ENCODE results near the gene ATP6V1B1.

ATP6V1B1 gene

GRCh38 chr2:70977605-70978205 is 42.0 kb downstream of the ATP6V1B1 start:
- DNase-seq, result no peak

GRCh38 chr2:70978341-70979179 is 42.9 kb downstream of the ATP6V1B1 start, which contains the start of gene ANKRD53:
Gene ANKRD53 (plus strand): TSS chr2:70978630. CDS start chr2:70978646, 16 bp downstream.
- DNase-seq, result no peak

- DNase-seq, result no peak
Measured at GRCh38 chr2:70979180-70979488, 43.4 kb downstream of the ATP6V1B1 start.

- no peak for DNase-seq
Measured at GRCh38 chr2:70979626-70980025, 43.9 kb downstream of the ATP6V1B1 start.

GRCh38 chr2:70981421-70981820 is 45.7 kb downstream of the ATP6V1B1 start:
- DNase-seq, result no peak

GRCh38 chr2:70981866-70982810 is 46.4 kb downstream of the ATP6V1B1 start:
- no peak for DNase-seq

GRCh38 chr2:70982971-70983370 is 47.3 kb downstream of the ATP6V1B1 start:
- no peak for DNase-seq

- no peak for DNase-seq
Measured at GRCh38 chr2:70983506-70984227, 48.0 kb downstream of the ATP6V1B1 start.

- DNase-seq, result no peak
Measured at GRCh38 chr2:70984228-70984575, 48.5 kb downstream of the ATP6V1B1 start.

- DNase-seq, result peak; percentile 81
Measured at GRCh38 chr2:70984576-70985282, 49.0 kb downstream of the ATP6V1B1 start.

GRCh38 chr2:70985283-70985688 is 49.6 kb downstream of the ATP6V1B1 start:
- DNase-seq, result no peak

GRCh38 chr2:70985956-70986355 is 50.3 kb downstream of the ATP6V1B1 start:
- no peak for DNase-seq

- DNase-seq, result no peak
Measured at GRCh38 chr2:70986499-70987189, 50.9 kb downstream of the ATP6V1B1 start.

- no peak for DNase-seq
Measured at GRCh38 chr2:70987386-70987785, 51.7 kb downstream of the ATP6V1B1 start.

GRCh38 chr2:70988151-70988550 is 52.5 kb downstream of the ATP6V1B1 start:
- no peak for DNase-seq

- DNase-seq, result no peak
Measured at GRCh38 chr2:70988726-70989648, 53.3 kb downstream of the ATP6V1B1 start.

GRCh38 chr2:70990216-70990615 is 54.5 kb downstream of the ATP6V1B1 start:
- DNase-seq, result no peak

- DNase-seq, result no peak
Measured at GRCh38 chr2:70991142-70991541, 55.4 kb downstream of the ATP6V1B1 start.

GRCh38 chr2:70991742-70992141 is 56.0 kb downstream of the ATP6V1B1 start:
- DNase-seq, result no peak

Data from activated naive CD4-positive, alpha-beta T cell treated with Interleukin-2 at 50 U/mL for 16 hours (primary cell).